DOHH2 (cell line): ENCODE results near the gene RBFOX2.
"Not testable (repeated sequence)": the region's sequence is repeated elsewhere in the genome, so short reads cannot be mapped to it uniquely, and the experiment has no call there.

ENCODE experiments used
- EZH2phosphoT487 ChIP-seq: fragments of 200-600 bp; sonication (generic); IDR thresholded peaks from 2 replicates; pipeline ENCODE4 v1.6.1; 2017; ENCODE audit warnings: borderline replicate concordance, mild to moderate bottlenecking, antibody characterized with exemption, low read length, moderate library complexity, mixed read lengths
- TF ChIP-seq, protein P1 (sequence below): fragments of 200-600 bp; sonication (generic); IDR thresholded peaks from one replicate; pipeline ENCODE4 v1.5.1; 2014; ENCODE audit warnings: antibody characterized with exemption, mild to moderate bottlenecking, low read depth, low read length; ENCODE audit not compliant: poor library complexity, severe bottlenecking

DNA sequence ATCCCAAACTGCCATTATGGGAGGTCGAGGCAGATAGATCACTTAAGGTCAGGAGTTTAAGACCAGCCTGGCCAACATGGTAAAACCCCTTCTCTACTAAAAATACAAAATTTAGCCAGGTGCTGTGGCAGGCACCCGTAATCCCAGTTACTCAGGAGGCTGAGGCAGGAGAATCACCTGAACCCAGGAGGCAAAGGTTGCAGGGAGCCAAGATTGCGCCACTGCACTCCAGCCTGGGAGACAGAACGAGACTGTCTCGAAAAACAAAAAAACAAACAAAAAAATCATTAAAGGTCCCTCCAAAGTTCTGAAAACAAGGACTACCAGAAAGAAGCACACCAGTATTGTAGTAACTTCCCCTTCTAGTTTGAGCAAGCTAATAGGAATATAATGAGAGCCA is 34.9 kb downstream of the RBFOX2 start:
- TF ChIP-seq, protein P1, sequence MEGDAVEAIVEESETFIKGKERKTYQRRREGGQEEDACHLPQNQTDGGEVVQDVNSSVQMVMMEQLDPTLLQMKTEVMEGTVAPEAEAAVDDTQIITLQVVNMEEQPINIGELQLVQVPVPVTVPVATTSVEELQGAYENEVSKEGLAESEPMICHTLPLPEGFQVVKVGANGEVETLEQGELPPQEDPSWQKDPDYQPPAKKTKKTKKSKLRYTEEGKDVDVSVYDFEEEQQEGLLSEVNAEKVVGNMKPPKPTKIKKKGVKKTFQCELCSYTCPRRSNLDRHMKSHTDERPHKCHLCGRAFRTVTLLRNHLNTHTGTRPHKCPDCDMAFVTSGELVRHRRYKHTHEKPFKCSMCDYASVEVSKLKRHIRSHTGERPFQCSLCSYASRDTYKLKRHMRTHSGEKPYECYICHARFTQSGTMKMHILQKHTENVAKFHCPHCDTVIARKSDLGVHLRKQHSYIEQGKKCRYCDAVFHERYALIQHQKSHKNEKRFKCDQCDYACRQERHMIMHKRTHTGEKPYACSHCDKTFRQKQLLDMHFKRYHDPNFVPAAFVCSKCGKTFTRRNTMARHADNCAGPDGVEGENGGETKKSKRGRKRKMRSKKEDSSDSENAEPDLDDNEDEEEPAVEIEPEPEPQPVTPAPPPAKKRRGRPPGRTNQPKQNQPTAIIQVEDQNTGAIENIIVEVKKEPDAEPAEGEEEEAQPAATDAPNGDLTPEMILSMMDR = not testable (repeated sequence)
- TF ChIP-seq EZH2phosphoT487 = not testable (repeated sequence)
